ENCODE data around the gene CCNB3. TPM values are rescaled to one million over a fixed set of nuclear protein-coding genes. Genes with fewer than 3 reads are reported as not detected.
A peak's percentile ranks its signal among the peaks of the same experiment; 100 is the strongest.
"Not testable (repeated sequence)": the region's sequence is repeated elsewhere in the genome, so short reads cannot be mapped to it uniquely, and the experiment has no call there.

The CCNB3 gene
- 0.22 TPM for polyA plus RNA-seq (2013, experiment 1 of 2; ENCODE audit: insufficient read length)
- polyA plus RNA-seq (2013, experiment 2 of 2; ENCODE audit: insufficient read length): 0.05 TPM

- peak; percentile 73 for DNase-seq
Measured at GRCh38 chrX:50204364-50204899, at the start of gene CCNB3. Gene CCNB3 (plus strand): TSS chrX:50204765. CDS start chrX:50285164, 80,399 bp downstream.

- peak; percentile 11 for DNase-seq
Measured at GRCh38 chrX:50157545-50158135, 46.9 kb upstream of the CCNB3 start.

- no peak for DNase-seq
Measured at GRCh38 chrX:50158593-50158992, 46.0 kb upstream of the CCNB3 start.

GRCh38 chrX:50161127-50161526, 43.4 kb upstream of the CCNB3 start:
- DNase-seq: no peak

GRCh38 chrX:50165727-50166126, 38.8 kb upstream of the CCNB3 start:
- no peak for DNase-seq

- no peak for DNase-seq
Measured at GRCh38 chrX:50167366-50167765, 37.2 kb upstream of the CCNB3 start.

GRCh38 chrX:50168241-50168687, 36.3 kb upstream of the CCNB3 start:
- DNase-seq: no peak

- no peak for DNase-seq
Measured at GRCh38 chrX:50169717-50170116, 34.8 kb upstream of the CCNB3 start.

GRCh38 chrX:50180073-50180940, 24.3 kb upstream of the CCNB3 start:
- no peak for DNase-seq

- no peak for DNase-seq
Measured at GRCh38 chrX:50183891-50184290, 20.7 kb upstream of the CCNB3 start.

GRCh38 chrX:50188859-50189600, 15.5 kb upstream of the CCNB3 start:
- no peak for DNase-seq

GRCh38 chrX:50198348-50198747, 6.2 kb upstream of the CCNB3 start:
- no peak for DNase-seq

- DNase-seq: no peak
Measured at GRCh38 chrX:50200907-50201306, 3.7 kb upstream of the CCNB3 start, which contains the start of gene AKAP4. Gene AKAP4 (minus strand): TSS chrX:50201007. CDS start chrX:50200889, 118 bp downstream.

GRCh38 chrX:50202539-50202938, 2.0 kb upstream of the CCNB3 start:
- no peak for DNase-seq

- no peak for DNase-seq
Measured at GRCh38 chrX:50206753-50207152, 2.2 kb downstream of the CCNB3 start.

- DNase-seq: peak; percentile 4
Measured at GRCh38 chrX:50211510-50211909, 6.9 kb downstream of the CCNB3 start.

GRCh38 chrX:50281253-50281652, 76.7 kb downstream of the CCNB3 start:
- DNase-seq: no peak

- no peak for DNase-seq
Measured at GRCh38 chrX:50327235-50327634, 122.7 kb downstream of the CCNB3 start.

GRCh38 chrX:50332668-50333067, 128.1 kb downstream of the CCNB3 start:
- not testable (repeated sequence) for DNase-seq

- DNase-seq: no peak
Measured at GRCh38 chrX:50333308-50333707, 128.7 kb downstream of the CCNB3 start.

- DNase-seq: no peak
Measured at GRCh38 chrX:50343917-50344316, 139.4 kb downstream of the CCNB3 start.

GRCh38 chrX:50372966-50373365, 168.4 kb downstream of the CCNB3 start:
- DNase-seq: no peak

Measured in fibroblast of skin of back (primary cell).